ENCODE measurements around the gene NXPH3.

- TF ChIP-seq CTCF (IDR thresholded peaks at IDR 0.05) (no peak), POLR2A (IDR thresholded peaks at IDR 0.05) (no peak)
Observed at GRCh38 chr17:49581648-49581998, 6.0 kb downstream of the NXPH3 start.

Measured in thyroid gland (tissue), 4 donors.